IPS DF 6.9 (cell line): Measurements from ENCODE around the gene ROCK2.

Experiments
- DNase-seq: peaks from one replicate; pipeline ENCODE4 v3.0.0-alpha.2; 2013; ENCODE audit warnings: low read depth, low spot score
- H3K27ac ChIP-seq: one replicate; pipeline ENCODE4 v1.5.1; 2013; ENCODE audit warnings: low read length, control low read depth
- H3K27me3 ChIP-seq: 2 replicates; pipeline ENCODE4 v1.6.1; 2013; ENCODE audit warnings: mild to moderate bottlenecking, low read length; ENCODE audit not compliant: control insufficient read depth, insufficient read depth
- H3K36me3 ChIP-seq: 2 replicates; pipeline ENCODE4 v1.6.1; 2013; ENCODE audit warnings: low read length; ENCODE audit not compliant: control insufficient read depth, insufficient read depth
- H3K4me1 ChIP-seq: 2 replicates; pipeline ENCODE4 v1.6.1; 2013; ENCODE audit warnings: low read length; ENCODE audit not compliant: control insufficient read depth, insufficient read depth
- H3K4me3 ChIP-seq: 2 replicates; pipeline ENCODE4 v1.5.1; 2013; ENCODE audit warnings: mild to moderate bottlenecking, low read length
- H3K9me3 ChIP-seq: 2 replicates; pipeline ENCODE4 v1.6.1; 2013; ENCODE audit warnings: low read length, inconsistent platforms; ENCODE audit not compliant: control insufficient read depth, insufficient read depth
- WGBS: extraction: QIAGEN DNeasy Blood & Tissue Kit; methylation state at CpG from one replicate; pipeline ENCODE4 v1.1.7; 2013; ENCODE audit warnings: mixed read lengths, missing lambda C conversion rate; ENCODE audit not compliant: insufficient read length, insufficient coverage; 5-methylcytosine and 5-hydroxymethylcytosine counted together

The ROCK2 gene

DNA sequence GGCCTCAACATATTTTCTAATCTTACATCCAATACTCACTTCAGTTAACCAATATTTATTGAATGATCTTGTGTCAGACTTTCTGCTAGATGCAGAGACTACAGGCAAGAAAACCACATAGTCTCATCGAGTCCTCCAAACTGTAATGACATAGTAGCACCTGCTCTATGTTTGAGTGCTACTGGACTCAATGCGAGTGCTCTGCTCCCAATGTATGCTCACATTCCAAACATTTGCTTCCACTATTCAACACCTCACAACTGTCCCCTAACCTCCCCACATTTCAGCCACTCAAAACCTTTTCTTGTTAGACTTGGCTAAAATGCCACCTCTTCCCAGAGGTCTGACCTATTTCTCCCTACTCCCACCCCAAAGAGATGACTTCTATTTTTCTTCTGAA, 124.0 kb downstream of the ROCK2 start:
- Histone ChIP-seq H3K36me3 (no peaks in the 10 kb centered on the region), H3K4me1 (peaks cover 2% of the 10 kb centered on the region; the same call in 1 of the 2 replicates), H3K27me3 (no peaks in the 10 kb centered on the region), H3K4me3 (no peak overlapping the region), H3K9me3 (no peaks in the 10 kb centered on the region), H3K27ac (no peak overlapping the region)
- no peak for DNase-seq
- WGBS: no CpG with 5 or more reads among the region's 2 CpGs

DNA sequence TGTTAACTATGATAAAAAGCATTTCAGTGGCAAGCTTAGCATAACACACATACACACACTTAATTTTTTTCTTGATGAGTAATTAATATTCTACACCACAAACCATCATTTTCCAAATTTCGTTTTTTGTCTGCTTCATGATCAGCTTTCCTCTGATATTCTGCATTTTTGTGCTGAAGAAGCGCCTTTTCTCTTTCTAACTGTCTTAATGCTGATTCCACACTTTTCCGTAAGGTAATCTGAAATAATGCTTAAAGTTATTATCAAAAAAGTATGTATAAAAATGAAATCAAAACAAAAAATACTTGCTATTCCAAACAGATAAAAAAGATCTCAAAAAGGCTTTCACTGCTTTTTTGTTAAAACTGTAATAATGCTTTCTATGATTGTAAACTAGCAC, 129.0 kb downstream of the ROCK2 start:
- H3K27ac ChIP-seq: no peak overlapping the region
- 100% methylated on average over 1 of the region's 3 CpGs for WGBS

DNA sequence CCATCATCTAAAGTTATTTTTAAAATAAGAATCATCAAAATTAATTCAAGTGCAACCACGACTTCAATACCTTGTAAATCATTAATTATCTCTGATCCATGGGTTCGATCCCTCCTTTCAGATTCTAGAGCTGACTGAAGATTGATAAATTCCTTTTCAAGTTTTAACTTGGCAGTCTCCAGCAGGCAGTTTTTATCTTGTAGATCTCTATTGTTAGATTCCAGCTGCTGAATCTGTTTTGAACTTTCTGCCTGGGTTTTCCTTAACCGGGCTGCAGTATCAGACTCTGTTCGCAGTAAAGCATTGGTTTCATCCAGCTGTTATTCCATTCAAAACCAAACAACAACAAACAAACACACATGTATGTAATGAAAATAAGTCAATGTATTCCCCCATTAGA, 129.7 kb downstream of the ROCK2 start:
- H3K27me3 ChIP-seq: no peaks in the 10 kb centered on the region
- 100% methylated on average over 1 of the region's 4 CpGs for WGBS
- H3K4me1 ChIP-seq: no peaks in the 10 kb centered on the region
- DNase-seq: no peak
- no peaks in the 10 kb centered on the region for H3K9me3 ChIP-seq
- no peaks in the 10 kb centered on the region; the same call in 1 of the 2 replicates for H3K36me3 ChIP-seq
- no peak overlapping the region for H3K4me3 ChIP-seq
- no peak overlapping the region for H3K27ac ChIP-seq

More for the DNA sequence above, 129.0 kb downstream of the ROCK2 start:
- no peaks in the 10 kb centered on the region; the same call in 1 of the 2 replicates for H3K36me3 ChIP-seq
- no peak for DNase-seq
- H3K4me1 ChIP-seq: no peaks in the 10 kb centered on the region
- no peaks in the 10 kb centered on the region for H3K9me3 ChIP-seq
- H3K4me3 ChIP-seq: no peak overlapping the region
- H3K27me3 ChIP-seq: no peaks in the 10 kb centered on the region

DNA sequence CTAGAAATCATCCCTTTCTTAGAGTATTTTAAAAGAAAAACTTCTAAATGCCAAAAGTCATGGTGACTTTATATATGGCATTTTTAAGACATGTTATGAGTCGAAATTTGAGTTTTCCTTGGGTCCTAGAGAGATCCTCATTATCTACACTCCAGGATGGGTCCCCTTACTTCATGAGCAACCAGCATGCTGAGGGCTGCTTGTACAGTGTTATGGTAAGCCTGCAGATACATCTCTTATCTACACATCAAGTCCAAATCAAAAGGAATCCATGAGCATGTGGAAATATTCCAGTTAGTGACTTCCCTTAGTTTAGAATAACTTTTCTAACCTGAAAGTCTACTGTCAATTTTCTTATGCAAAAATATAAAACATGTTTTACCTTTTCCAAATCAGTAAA, 130.5 kb downstream of the ROCK2 start:
- no peak for DNase-seq
- no peaks in the 10 kb centered on the region for H3K27me3 ChIP-seq
- no CpG with 5 or more reads among the region's 1 CpG for WGBS
- no peaks in the 10 kb centered on the region; the same call in 1 of the 2 replicates for H3K36me3 ChIP-seq
- H3K9me3 ChIP-seq: no peaks in the 10 kb centered on the region
- no peaks in the 10 kb centered on the region for H3K4me1 ChIP-seq
- no peak overlapping the region for H3K27ac ChIP-seq
- no peak overlapping the region for H3K4me3 ChIP-seq

DNA sequence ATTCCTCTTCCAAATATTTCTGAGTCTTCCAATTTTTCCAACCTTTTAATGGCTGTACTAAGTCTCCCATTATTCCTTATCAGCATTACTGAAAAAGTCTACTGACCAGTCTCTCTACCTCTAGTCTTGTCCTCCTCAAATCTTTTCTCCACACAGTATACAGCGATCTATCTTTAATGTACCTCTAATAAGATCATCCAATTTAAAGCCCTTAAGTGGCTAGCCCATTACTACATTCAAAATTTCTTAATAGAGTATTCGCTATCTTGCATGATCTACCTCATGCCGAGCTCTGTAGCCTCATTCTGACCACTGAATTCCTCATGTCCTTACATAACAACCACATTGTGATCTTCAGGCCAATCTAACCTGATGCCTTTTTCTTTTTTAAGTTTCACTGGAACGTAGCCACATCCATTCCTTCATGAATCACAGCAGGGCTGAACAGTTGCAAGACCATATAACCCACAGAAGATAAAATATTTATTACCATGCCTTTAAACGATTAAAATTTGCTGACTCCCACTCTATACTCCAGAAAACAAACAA, 131.3 kb downstream of the ROCK2 start:
- Histone ChIP-seq H3K36me3 (no peaks in the 10 kb centered on the region; the same call in 1 of the 2 replicates), H3K4me3 (no peak overlapping the region), H3K9me3 (no peaks in the 10 kb centered on the region), H3K4me1 (no peaks in the 10 kb centered on the region), H3K27ac (no peak overlapping the region), H3K27me3 (no peaks in the 10 kb centered on the region)
- no peak for DNase-seq
- no CpG with 5 or more reads among the region's 5 CpGs for WGBS

DNA sequence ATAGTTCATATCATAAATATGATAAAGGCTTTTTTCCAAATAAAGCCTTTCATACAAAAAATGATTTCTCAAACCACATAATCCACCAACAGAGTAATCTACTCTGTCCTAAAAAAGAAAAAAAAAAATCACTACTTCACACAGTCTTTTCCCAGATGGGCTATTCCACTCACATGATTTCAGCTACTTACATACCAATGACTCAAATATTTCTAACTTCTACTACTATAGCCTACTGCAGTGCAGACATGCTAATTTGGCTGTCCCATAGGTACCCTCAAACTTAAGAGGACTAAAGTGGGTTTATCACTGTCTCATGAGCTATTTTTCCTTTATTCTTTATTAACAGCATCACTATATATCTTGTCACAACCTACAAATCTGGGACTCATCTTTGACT, 131.8 kb downstream of the ROCK2 start:
- Histone ChIP-seq H3K36me3 (no peaks in the 10 kb centered on the region; the same call in 1 of the 2 replicates), H3K4me3 (no peak overlapping the region), H3K4me1 (no peaks in the 10 kb centered on the region), H3K9me3 (no peaks in the 10 kb centered on the region), H3K27ac (no peak overlapping the region), H3K27me3 (no peaks in the 10 kb centered on the region)
- no peak for DNase-seq

DNA sequence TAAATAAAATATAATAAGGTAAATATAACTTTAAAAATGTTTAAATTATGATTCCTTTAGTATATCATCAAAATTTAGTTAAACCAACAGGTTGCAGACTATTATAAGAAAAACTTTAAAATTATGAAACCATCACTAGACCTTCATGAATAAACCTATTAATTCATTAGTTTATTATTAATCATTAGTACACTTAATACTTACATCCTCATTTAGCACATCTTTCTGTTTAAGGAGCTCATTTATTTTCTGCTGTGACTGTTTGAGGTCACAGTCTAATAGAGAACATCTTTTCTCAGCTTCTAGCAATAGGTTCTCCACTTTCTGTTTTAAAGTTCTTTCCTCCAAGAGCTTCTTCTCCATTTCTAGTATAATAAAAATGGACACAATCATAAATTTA, 136.4 kb downstream of the ROCK2 start:
- Histone ChIP-seq H3K4me3 (no peak overlapping the region), H3K36me3 (no peaks in the 10 kb centered on the region), H3K9me3 (no peaks in the 10 kb centered on the region), H3K4me1 (no peaks in the 10 kb centered on the region), H3K27me3 (no peaks in the 10 kb centered on the region), H3K27ac (no peak overlapping the region)
- DNase-seq: no peak

DNA sequence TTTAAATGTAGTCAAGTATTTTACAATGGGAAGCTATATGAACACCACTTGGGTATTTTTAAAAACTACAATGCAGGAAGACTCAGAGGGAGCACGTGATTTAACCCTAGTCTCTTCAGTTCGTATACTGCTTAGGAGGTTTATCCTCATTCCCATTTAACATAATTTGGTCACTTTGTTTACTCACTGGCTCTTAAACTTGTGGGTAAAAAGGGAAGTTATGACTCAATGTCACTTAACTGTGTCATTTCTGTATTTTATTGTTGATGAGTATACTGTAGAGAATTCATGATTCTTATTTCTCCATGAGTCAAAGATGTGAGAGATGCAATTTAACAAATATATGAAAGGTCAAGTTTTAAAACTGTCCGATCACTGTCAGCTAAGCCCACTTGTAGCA, 141.0 kb downstream of the ROCK2 start:
- WGBS: no CpG with 5 or more reads among the region's 3 CpGs
- no peaks in the 10 kb centered on the region for H3K27me3 ChIP-seq
- no peak for DNase-seq
- H3K4me3 ChIP-seq: no peak overlapping the region
- H3K36me3 ChIP-seq: no peaks in the 10 kb centered on the region; the same call in 1 of the 2 replicates
- H3K27ac ChIP-seq: no peak overlapping the region
- no peaks in the 10 kb centered on the region for H3K4me1 ChIP-seq
- no peaks in the 10 kb centered on the region for H3K9me3 ChIP-seq

DNA sequence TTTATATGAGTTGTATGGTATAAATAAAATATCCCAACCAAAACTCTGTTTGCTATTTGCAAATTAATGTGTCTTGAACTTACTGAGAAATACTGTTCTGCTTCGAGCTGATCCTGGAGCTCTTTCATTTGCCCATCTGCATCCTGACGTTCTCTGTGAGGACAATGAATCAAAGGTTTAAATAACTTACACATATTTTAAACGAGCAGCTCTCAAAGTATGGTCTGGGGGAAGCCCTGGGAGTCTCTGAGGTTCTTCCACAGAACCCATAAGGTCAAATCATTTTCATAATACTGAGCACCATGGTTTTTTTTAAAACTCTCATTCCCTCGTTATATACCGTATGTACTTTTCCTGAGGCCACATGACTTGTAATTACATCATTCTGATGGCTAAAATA, 142.5 kb downstream of the ROCK2 start:
- H3K36me3 ChIP-seq: peaks cover 2% of the 10 kb centered on the region; the same call in 1 of the 2 replicates
- no peak overlapping the region for H3K27ac ChIP-seq
- no peaks in the 10 kb centered on the region for H3K9me3 ChIP-seq
- DNase-seq: no peak
- no peak overlapping the region for H3K4me3 ChIP-seq
- H3K27me3 ChIP-seq: no peaks in the 10 kb centered on the region
- no peaks in the 10 kb centered on the region for H3K4me1 ChIP-seq
- WGBS: no CpG with 5 or more reads among the region's 5 CpGs

DNA sequence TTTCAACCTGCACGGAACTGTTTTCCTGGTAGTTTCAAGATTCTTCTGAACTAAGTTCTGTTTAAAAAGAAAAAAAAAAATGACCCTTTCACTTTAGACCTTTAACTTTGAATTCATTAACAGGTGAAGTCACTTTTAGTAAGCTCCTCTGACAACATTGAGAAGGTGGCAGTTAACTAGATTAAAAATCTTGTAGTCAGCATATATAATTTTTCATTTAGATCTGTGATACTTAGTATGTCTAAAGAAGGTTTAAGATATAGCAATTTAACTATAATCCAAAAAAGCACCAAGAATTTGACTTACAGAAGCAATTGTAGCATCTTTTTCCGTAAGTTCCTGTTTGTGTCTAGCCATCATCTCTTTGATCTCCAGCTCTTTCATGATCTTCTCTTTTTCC, 143.8 kb downstream of the ROCK2 start:
- H3K36me3 ChIP-seq: peaks cover 2% of the 10 kb centered on the region; the same call in 1 of the 2 replicates
- no peaks in the 10 kb centered on the region for H3K4me1 ChIP-seq
- no peaks in the 10 kb centered on the region for H3K9me3 ChIP-seq
- DNase-seq: no peak
- WGBS: no CpG with 5 or more reads among the region's 2 CpGs
- H3K4me3 ChIP-seq: no peak overlapping the region
- no peaks in the 10 kb centered on the region for H3K27me3 ChIP-seq
- H3K27ac ChIP-seq: no peak overlapping the region

DNA sequence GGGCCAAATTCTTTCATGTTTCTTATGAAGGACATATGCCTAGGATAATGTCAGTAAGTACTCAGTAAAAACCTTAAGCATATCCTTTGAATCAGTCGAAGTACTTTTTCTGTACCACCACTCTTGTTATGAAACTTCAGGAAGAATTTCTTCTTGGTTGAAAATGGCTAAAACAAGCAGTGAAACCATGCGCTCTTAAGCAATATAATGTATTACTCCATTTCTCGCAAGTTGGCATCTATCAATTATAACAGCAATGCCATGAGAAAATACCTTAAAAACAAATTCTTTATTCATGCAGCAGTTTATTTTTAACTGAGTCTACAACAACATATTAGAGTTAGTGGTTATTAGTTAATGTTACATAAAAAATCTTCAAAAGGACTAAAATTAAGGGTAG, 148.2 kb downstream of the ROCK2 start:
- Histone ChIP-seq H3K36me3 (peaks cover 2% of the 10 kb centered on the region; the same call in 1 of the 2 replicates), H3K9me3 (no peaks in the 10 kb centered on the region), H3K27ac (no peak overlapping the region), H3K4me1 (no peaks in the 10 kb centered on the region), H3K4me3 (no peak overlapping the region), H3K27me3 (no peaks in the 10 kb centered on the region)
- no peak for DNase-seq
- WGBS: no CpG with 5 or more reads among the region's 3 CpGs
